Stimulated activated CD8-positive, alpha-beta memory T cell treated with anti-CD3 and anti-CD28 coated beads, Interleukin-15, amount 100 ng/mL, for 4 hours (primary cell): ENCODE measurements around the gene HK1.
"Not testable (repeated sequence)": the region's sequence is repeated elsewhere in the genome, so short reads cannot be mapped to it uniquely, and the experiment has no call there.

ENCODE experiments used
- DNase-seq, 2 donors: peaks; one replicate each; pipeline ENCODE4 v3.0.0-alpha.2; 2020; ENCODE audit warnings: low read depth in 2 of 2

Gene HK1

GRCh38 chr10:69327463-69328379 is 49.4 kb downstream of the HK1 start:
- DNase-seq, result no peak

GRCh38 chr10:69328380-69328735 is 50.1 kb downstream of the HK1 start:
- no peak for DNase-seq

GRCh38 chr10:69328888-69329287 is 50.6 kb downstream of the HK1 start:
- DNase-seq, result not testable (repeated sequence)

GRCh38 chr10:69329721-69330178 is 51.5 kb downstream of the HK1 start:
- no peak for DNase-seq

- DNase-seq, result no peak
These were observed 52.9 kb downstream of the HK1 start for GRCh38 chr10:69331161-69331560.

GRCh38 chr10:69332278-69333010 is 54.1 kb downstream of the HK1 start:
- no peak for DNase-seq

GRCh38 chr10:69333205-69333604 is 54.9 kb downstream of the HK1 start:
- no peak for DNase-seq

GRCh38 chr10:69333865-69334301 is 55.6 kb downstream of the HK1 start:
- not testable (repeated sequence) for DNase-seq

- no peak for DNase-seq
These were observed 56.2 kb downstream of the HK1 start for GRCh38 chr10:69334302-69335062.

GRCh38 chr10:69335063-69335587 is 56.8 kb downstream of the HK1 start:
- DNase-seq, result no peak

GRCh38 chr10:69335613-69336012 is 57.3 kb downstream of the HK1 start:
- no peak for DNase-seq

GRCh38 chr10:69336952-69337295 is 58.6 kb downstream of the HK1 start:
- DNase-seq, result no peak

- DNase-seq, result no peak
These were observed 59.2 kb downstream of the HK1 start for GRCh38 chr10:69337296-69338132.

GRCh38 chr10:69338133-69338456 is 59.8 kb downstream of the HK1 start:
- no peak for DNase-seq

- no peak for DNase-seq
These were observed 60.5 kb downstream of the HK1 start for GRCh38 chr10:69338547-69339450.

GRCh38 chr10:69340695-69341094 is 62.4 kb downstream of the HK1 start:
- DNase-seq, result no peak

GRCh38 chr10:69343905-69344304 is 65.6 kb downstream of the HK1 start:
- no peak for DNase-seq

- no peak for DNase-seq
These were observed 66.4 kb downstream of the HK1 start for GRCh38 chr10:69344591-69345252.

GRCh38 chr10:69345402-69345801 is 67.1 kb downstream of the HK1 start:
- DNase-seq, result no peak
